ENCODE measurements around the gene RPL29. TPM values are rescaled to one million over a fixed set of nuclear protein-coding genes. Genes with fewer than 3 reads are reported as not detected.

Gene RPL29
- total and polyA plus RNA-seq, 2 of the 13 experiments (the other 11 are each of a cell fraction or from before 2014, with no cell fraction given) = 1,348 to 2,263 TPM

DNA sequence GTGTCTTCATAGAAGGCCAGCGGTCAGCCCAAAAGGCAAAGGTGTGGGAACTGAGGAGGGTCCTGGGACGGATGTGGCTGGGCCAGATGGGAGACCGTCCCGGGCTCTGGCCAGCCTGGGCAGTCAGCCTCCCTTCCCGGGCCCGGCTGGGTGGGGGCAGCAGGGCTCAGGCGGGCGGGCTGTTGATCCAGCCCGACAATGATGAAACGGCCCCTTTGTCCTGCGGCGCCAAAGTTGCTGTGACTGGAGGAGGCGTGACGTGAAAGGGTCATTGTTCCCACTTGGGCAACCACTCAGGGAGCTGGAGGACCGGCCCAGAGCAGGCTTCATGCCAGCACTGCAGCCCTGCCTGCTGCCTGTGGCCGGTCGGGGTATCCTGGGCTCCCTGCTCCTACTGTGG, 44.2 kb upstream of the RPL29 start (continued):
- TF ChIP-seq XRCC5 (optimal IDR thresholded peaks at IDR 0.05; ENCODE audit: low read length) (peak; percentile 16), ATF4 (CRISPR knock-in tag; IDR thresholded peaks at IDR 0.05) (peak in 1 of 2 experiments; percentile 65; a peak in 2 of 4 replicates), GATAD1 (CRISPR knock-in tag; IDR thresholded peaks at IDR 0.05) (peak; percentile 41; the same call in 1 of the 2 replicates), CEBPB (IDR thresholded peaks at IDR 0.05; ENCODE audit: borderline replicate concordance, low read depth, low read length) (peak; percentile 88; the same call in 1 of the 2 replicates), AGO1 (IDR thresholded peaks at IDR 0.05; ENCODE audit: low read depth, low read length, poor library complexity, severe bottlenecking) (peak; percentile 51), BCL6 (CRISPR knock-in tag; IDR thresholded peaks at IDR 0.05) (peak; percentile 52), PATZ1 (CRISPR knock-in tag; IDR thresholded peaks at IDR 0.05) (peak; percentile 97), ZBTB38 (CRISPR knock-in tag; IDR thresholded peaks at IDR 0.05) (0 out of 2 replicates have a peak, but pooled peaks have one; percentile 4), HNRNPL (IDR thresholded peaks at IDR 0.05; ENCODE audit: low read depth, low read length) (peak; percentile 95), TFDP2 (CRISPR knock-in tag; IDR thresholded peaks at IDR 0.05) (peak; percentile 65), ZKSCAN8 (CRISPR knock-in tag; IDR thresholded peaks at IDR 0.05; ENCODE audit: borderline replicate concordance) (no peak), ZNF772 (CRISPR knock-in tag; IDR thresholded peaks at IDR 0.05) (0 out of 2 replicates have a peak, but pooled peaks have one; percentile 45), ATF7 (IDR thresholded peaks at IDR 0.05) (no peak), ATF7 (CRISPR knock-in tag; IDR thresholded peaks at IDR 0.05) (no peak), FOSL2 (CRISPR knock-in tag; IDR thresholded peaks at IDR 0.05) (peak; percentile 57; the same call in 1 of the 2 replicates), ETV5 (CRISPR knock-in tag; IDR thresholded peaks at IDR 0.05; ENCODE audit: borderline replicate concordance) (peak; percentile 37; the same call in 1 of the 2 replicates), ZNF572 (CRISPR knock-in tag; IDR thresholded peaks at IDR 0.05) (no peak), KLF12 (CRISPR knock-in tag; IDR thresholded peaks at IDR 0.05; ENCODE audit: borderline replicate concordance) (no peak), ZFP1 (CRISPR knock-in tag; IDR thresholded peaks at IDR 0.05) (no peak), U2AF1 (optimal IDR thresholded peaks at IDR 0.05; ENCODE audit: low read depth, low read length) (peak; percentile 25), ARNT2 (CRISPR knock-in tag; IDR thresholded peaks at IDR 0.05; ENCODE audit: low read depth) (peak; percentile 48; the same call in 1 of the 2 replicates), FOXK1 (CRISPR knock-in tag; IDR thresholded peaks at IDR 0.05; ENCODE audit: borderline replicate concordance, low read depth) (peak; percentile 23; the same call in 1 of the 2 replicates), KDM1A (CRISPR knock-in tag; IDR thresholded peaks at IDR 0.05) (0 out of 2 replicates have a peak, but pooled peaks have one; percentile 17), FOXO1 (CRISPR knock-in tag; IDR thresholded peaks at IDR 0.05) (peak; percentile 88)
- TF ChIP-seq, protein P1, sequence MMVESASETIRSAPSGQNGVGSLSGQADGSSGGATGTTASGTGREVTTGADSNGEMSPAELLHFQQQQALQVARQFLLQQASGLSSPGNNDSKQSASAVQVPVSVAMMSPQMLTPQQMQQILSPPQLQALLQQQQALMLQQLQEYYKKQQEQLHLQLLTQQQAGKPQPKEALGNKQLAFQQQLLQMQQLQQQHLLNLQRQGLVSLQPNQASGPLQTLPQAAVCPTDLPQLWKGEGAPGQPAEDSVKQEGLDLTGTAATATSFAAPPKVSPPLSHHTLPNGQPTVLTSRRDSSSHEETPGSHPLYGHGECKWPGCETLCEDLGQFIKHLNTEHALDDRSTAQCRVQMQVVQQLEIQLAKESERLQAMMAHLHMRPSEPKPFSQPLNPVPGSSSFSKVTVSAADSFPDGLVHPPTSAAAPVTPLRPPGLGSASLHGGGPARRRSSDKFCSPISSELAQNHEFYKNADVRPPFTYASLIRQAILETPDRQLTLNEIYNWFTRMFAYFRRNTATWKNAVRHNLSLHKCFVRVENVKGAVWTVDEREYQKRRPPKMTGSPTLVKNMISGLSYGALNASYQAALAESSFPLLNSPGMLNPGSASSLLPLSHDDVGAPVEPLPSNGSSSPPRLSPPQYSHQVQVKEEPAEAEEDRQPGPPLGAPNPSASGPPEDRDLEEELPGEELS (CRISPR knock-in tag; IDR thresholded peaks at IDR 0.05) = peak; percentile 29; the same call in 1 of the 2 replicates

Measured in HepG2 (cell line).